ENCODE measurements around the gene MED26.

DNA sequence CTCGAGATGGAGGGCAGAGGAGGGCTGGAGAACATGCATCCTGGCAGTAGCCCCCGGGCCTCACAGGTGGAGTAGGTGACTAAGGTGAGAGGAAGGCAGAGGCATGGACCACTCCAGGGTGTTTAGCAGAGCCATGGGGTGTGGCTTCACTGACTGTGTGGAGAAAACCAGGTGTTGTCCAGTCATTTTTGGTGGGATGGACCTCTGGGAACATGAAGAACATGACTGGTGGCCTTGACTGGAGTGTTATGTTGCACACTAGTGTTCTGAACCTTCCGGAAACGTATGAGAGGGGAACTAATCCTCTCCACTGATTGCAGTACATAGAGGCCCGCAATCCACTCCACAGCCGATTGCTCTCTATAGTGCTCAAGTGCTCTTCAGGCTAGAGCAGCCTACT is 16.9 kb downstream of the MED26 start:
- TF ChIP-seq POLR2AphosphoS5 (IDR thresholded peaks at IDR 0.05; ENCODE audit: insufficient read depth in 1 of 2, low read depth in 1 of 2) (no peak), CTCF (IDR thresholded peaks at IDR 0.05) (no peak)

All from vagina (tissue), 2 donors.